Neural cell (in vitro differentiated cells): ENCODE results near the gene TNNT2. TPM values are rescaled to one million over a fixed set of nuclear protein-coding genes. Genes with fewer than 3 reads are reported as not detected.

Experiments
- H2AFZ ChIP-seq: fragments of 200-600, 300-800 bp; sonication (generic), shearing (Covaris generic); 2 replicates; pipeline ENCODE4 v1.6.0; 2014; ENCODE audit warnings: low read depth, mild to moderate bottlenecking, antibody characterized with exemption, low read length, moderate library complexity
- H3F3A ChIP-seq: fragments of 200-600 bp; shearing (Covaris generic); 2 replicates; pipeline ENCODE4 v1.6.1; 2016; ENCODE audit warnings: mild to moderate bottlenecking, moderate library complexity, mixed read lengths, antibody characterized with exemption, low read length; ENCODE audit not compliant: insufficient read depth, poor library complexity, severe bottlenecking
- H3K27ac ChIP-seq: fragments of 200-600, 300-800 bp; sonication (generic), shearing (Covaris generic); 2 replicates; pipeline ENCODE4 v1.5.1; 2014; ENCODE audit warnings: mild to moderate bottlenecking, low read length, moderate library complexity
- H3K27me3 ChIP-seq: fragments of 300-800, 200-600 bp; sonication (generic), shearing (Covaris generic); 2 replicates; pipeline ENCODE4 v1.6.0; 2014; ENCODE audit warnings: mild to moderate bottlenecking, low read depth, low read length, moderate library complexity; ENCODE audit not compliant: insufficient read depth
- H3K36me3 ChIP-seq: fragments of 300-800, 200-600 bp; sonication (generic), shearing (Covaris generic); 2 replicates; pipeline ENCODE4 v1.5.1; 2014; ENCODE audit warnings: mild to moderate bottlenecking, antibody characterized with exemption, low read length, moderate library complexity; ENCODE audit not compliant: insufficient read depth
- H3K4me2 ChIP-seq: fragments of 300-800, 200-600 bp; sonication (generic), shearing (Covaris generic); 2 replicates; pipeline ENCODE4 v1.6.0; 2014; ENCODE audit warnings: mild to moderate bottlenecking, low read length
- H3K4me3 ChIP-seq: fragments of 300-800, 200-600 bp; sonication (generic), shearing (Covaris generic); 2 replicates; pipeline ENCODE4 v1.5.1; 2014; ENCODE audit warnings: mild to moderate bottlenecking, low read length, moderate library complexity
- H3K79me2 ChIP-seq: fragments of 200-600 bp; shearing (Covaris generic); replicated peaks from 2 replicates; pipeline ENCODE4 v1.6.0; 2014; ENCODE audit warnings: mild to moderate bottlenecking, low read length, moderate library complexity; ENCODE audit not compliant: insufficient read depth
- H3K9ac ChIP-seq: fragments of 300-800, 200-600 bp; sonication (generic), shearing (Covaris generic); 2 replicates; pipeline ENCODE4 v1.6.1; 2016; ENCODE audit warnings: mild to moderate bottlenecking, low read length, mixed read lengths
- H3K9me2 ChIP-seq: fragments of 200-600 bp; shearing (Covaris generic); 2 replicates; pipeline ENCODE4 v1.6.1; 2016; ENCODE audit warnings: mild to moderate bottlenecking, low read length, mixed read lengths; ENCODE audit not compliant: insufficient read depth
- H3K9me3 ChIP-seq: fragments of 200-600, 300-800 bp; sonication (generic), shearing (Covaris generic); 2 replicates; pipeline ENCODE4 v1.6.1; 2016; ENCODE audit warnings: mild to moderate bottlenecking, mixed run types, low read length, moderate library complexity, mixed read lengths
- H4K20me1 ChIP-seq: fragments of 200-600 bp; shearing (Covaris generic); 2 replicates; pipeline ENCODE4 v1.6.1; 2016; ENCODE audit warnings: mild to moderate bottlenecking, mixed run types; ENCODE audit not compliant: insufficient read depth
- EP300 ChIP-seq: fragments of 450-650 bp; conservative IDR thresholded peaks from 2 replicates; pipeline ENCODE4 v1.6.1; 2014; ENCODE audit warnings: antibody characterized with exemption, mild to moderate bottlenecking, moderate library complexity; ENCODE audit not compliant: poor library complexity, severe bottlenecking
- EZH2 ChIP-seq: fragments of 200-600, 300-800 bp; shearing (Covaris generic), sonication (generic); IDR thresholded peaks from 2 replicates; pipeline ENCODE4 v1.6.1; 2014; ENCODE audit warnings: antibody characterized with exemption, low read length, borderline replicate concordance, mild to moderate bottlenecking; ENCODE audit not compliant: insufficient read depth, poor library complexity, severe bottlenecking
- MXI1 ChIP-seq: fragments of 450-650 bp; conservative IDR thresholded peaks from 2 replicates; pipeline ENCODE4 v1.6.1; 2014; ENCODE audit warnings: antibody characterized with exemption, mild to moderate bottlenecking; ENCODE audit not compliant: poor library complexity, severe bottlenecking
- POLR2AphosphoS5 ChIP-seq: IDR thresholded peaks from 2 replicates; pipeline ENCODE4 v1.6.1; 2012
- RAD21 ChIP-seq: fragments of 450-650 bp; conservative IDR thresholded peaks from 2 replicates; pipeline ENCODE4 v1.6.1; 2014; ENCODE audit warnings: antibody characterized with exemption, mild to moderate bottlenecking, moderate library complexity
- SMC3 ChIP-seq: fragments of 450-650 bp; conservative IDR thresholded peaks from 2 replicates; pipeline ENCODE4 v1.6.1; 2014; ENCODE audit warnings: antibody characterized with exemption, mild to moderate bottlenecking, moderate library complexity; ENCODE audit not compliant: poor library complexity
- TAF1 ChIP-seq: IDR thresholded peaks from 2 replicates; pipeline ENCODE4 v1.6.1; 2012; ENCODE audit warnings: low read depth
- polyA plus RNA-seq: library from polyadenylated mRNA; depleted of rRNA; stranded (reverse); fragments of >200 nt; gene quantifications from 2 replicates; pipeline ENCODE4 v1.2.3, GENCODE V29; 2014
- TF ChIP-seq, protein P1 (sequence below): fragments of 450-650 bp; IDR thresholded peaks from 2 replicates; pipeline ENCODE4 v1.5.1; 2014; ENCODE audit warnings: antibody characterized with exemption, mild to moderate bottlenecking, moderate library complexity; ENCODE audit not compliant: poor library complexity, severe bottlenecking
- TF ChIP-seq, protein P2 (sequence below): IDR thresholded peaks from 2 replicates; pipeline ENCODE4 v1.6.1; 2012; ENCODE audit warnings: borderline replicate concordance

TNNT2 gene
- polyA plus RNA-seq, 1 donor from 2014 or later = not detected

DNA sequence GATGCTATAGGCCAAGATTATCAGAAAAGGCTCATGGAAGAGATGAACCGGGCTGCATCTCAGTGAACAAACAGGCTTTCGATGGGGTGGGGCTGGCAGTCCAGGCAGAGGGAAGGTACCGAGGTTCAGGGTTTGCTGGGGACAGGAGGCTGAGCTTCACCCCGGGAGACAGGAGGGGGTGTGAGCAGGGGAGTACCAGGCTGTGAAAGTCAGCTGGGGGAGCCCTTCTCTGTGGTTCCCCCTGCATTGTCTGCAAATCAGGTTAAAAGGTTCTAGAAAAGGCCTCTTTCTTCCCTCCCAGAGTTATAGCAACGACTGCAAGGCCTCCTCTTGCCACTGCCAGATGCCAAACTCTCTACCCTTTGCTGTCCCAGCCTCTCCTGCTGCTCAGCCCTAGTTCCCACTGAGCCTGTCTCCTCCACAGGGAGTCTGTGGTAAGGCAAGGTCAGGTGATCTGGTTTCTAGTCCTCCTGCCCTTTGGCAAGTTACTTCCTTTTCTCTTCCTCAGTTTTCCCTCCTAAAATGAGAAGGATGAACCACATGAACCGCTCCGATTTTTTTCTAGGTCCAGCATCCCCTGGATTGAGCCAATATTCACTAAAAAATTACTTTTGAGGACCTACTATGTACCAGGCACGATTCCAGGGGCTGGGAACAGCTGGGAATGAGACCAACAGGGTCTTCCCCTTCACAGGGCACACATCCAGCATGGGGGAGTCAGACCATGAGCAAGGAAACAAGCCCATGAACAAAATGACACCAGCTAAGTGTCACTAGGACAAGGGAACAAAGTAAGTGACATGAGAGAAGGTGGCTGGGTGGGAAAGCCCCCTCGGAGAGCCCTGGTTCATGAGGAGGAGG lies 14.4 kb upstream of the TNNT2 start:
- TF ChIP-seq, protein P1, sequence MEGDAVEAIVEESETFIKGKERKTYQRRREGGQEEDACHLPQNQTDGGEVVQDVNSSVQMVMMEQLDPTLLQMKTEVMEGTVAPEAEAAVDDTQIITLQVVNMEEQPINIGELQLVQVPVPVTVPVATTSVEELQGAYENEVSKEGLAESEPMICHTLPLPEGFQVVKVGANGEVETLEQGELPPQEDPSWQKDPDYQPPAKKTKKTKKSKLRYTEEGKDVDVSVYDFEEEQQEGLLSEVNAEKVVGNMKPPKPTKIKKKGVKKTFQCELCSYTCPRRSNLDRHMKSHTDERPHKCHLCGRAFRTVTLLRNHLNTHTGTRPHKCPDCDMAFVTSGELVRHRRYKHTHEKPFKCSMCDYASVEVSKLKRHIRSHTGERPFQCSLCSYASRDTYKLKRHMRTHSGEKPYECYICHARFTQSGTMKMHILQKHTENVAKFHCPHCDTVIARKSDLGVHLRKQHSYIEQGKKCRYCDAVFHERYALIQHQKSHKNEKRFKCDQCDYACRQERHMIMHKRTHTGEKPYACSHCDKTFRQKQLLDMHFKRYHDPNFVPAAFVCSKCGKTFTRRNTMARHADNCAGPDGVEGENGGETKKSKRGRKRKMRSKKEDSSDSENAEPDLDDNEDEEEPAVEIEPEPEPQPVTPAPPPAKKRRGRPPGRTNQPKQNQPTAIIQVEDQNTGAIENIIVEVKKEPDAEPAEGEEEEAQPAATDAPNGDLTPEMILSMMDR = no peak
- TF ChIP-seq TAF1 = no peak
- TF ChIP-seq POLR2AphosphoS5 = no peak
- TF ChIP-seq SMC3 = no peak
- TF ChIP-seq EP300 = no peak
- no peak for TF ChIP-seq MXI1
- TF ChIP-seq, protein P2, sequence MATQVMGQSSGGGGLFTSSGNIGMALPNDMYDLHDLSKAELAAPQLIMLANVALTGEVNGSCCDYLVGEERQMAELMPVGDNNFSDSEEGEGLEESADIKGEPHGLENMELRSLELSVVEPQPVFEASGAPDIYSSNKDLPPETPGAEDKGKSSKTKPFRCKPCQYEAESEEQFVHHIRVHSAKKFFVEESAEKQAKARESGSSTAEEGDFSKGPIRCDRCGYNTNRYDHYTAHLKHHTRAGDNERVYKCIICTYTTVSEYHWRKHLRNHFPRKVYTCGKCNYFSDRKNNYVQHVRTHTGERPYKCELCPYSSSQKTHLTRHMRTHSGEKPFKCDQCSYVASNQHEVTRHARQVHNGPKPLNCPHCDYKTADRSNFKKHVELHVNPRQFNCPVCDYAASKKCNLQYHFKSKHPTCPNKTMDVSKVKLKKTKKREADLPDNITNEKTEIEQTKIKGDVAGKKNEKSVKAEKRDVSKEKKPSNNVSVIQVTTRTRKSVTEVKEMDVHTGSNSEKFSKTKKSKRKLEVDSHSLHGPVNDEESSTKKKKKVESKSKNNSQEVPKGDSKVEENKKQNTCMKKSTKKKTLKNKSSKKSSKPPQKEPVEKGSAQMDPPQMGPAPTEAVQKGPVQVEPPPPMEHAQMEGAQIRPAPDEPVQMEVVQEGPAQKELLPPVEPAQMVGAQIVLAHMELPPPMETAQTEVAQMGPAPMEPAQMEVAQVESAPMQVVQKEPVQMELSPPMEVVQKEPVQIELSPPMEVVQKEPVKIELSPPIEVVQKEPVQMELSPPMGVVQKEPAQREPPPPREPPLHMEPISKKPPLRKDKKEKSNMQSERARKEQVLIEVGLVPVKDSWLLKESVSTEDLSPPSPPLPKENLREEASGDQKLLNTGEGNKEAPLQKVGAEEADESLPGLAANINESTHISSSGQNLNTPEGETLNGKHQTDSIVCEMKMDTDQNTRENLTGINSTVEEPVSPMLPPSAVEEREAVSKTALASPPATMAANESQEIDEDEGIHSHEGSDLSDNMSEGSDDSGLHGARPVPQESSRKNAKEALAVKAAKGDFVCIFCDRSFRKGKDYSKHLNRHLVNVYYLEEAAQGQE = no peak
- TF ChIP-seq RAD21 = no peak
- TF ChIP-seq EZH2 = no peak
- Histone ChIP-seq H3K79me2 (no peaks in the 10 kb centered on the region), H3K27me3 (no peaks in the 10 kb centered on the region), H2AFZ (no peak overlapping the region), H3K9me2 (no peaks in the 10 kb centered on the region), H3K9me3 (no peaks in the 10 kb centered on the region), H3K4me3 (no peak overlapping the region), H3K4me2 (no peak overlapping the region), H3K36me3 (no peaks in the 10 kb centered on the region), H3F3A (no peaks in the 10 kb centered on the region), H4K20me1 (no peaks in the 10 kb centered on the region), H3K9ac (no peak overlapping the region), H3K27ac (no peak overlapping the region)

DNA sequence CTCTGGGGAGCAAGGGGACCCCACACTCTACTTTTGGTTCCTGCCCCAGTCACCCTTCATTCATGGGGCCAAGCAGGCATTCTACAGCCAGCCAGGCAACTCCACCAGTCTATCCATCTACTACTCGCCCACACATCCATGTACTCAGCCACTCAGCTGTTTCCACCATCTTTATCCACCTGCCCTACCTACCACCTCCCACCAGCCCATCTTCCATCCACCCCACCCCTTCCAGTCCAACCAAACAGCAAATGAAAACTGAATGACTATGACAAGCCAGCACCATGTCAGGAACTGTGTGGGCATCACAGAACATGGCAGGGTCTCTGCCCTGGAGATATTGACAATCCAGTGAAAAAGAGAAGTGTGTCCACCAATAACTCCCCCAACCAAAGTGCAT lies 13.7 kb upstream of the TNNT2 start:
- TF ChIP-seq RAD21 = no peak
- TF ChIP-seq, protein P1 = no peak
- TF ChIP-seq MXI1 = no peak
- TF ChIP-seq SMC3 = no peak
- no peak for TF ChIP-seq EP300
- TF ChIP-seq EZH2 = no peak
- TF ChIP-seq, protein P2 = no peak
- TF ChIP-seq POLR2AphosphoS5 = no peak
- no peak for TF ChIP-seq TAF1
- no peak overlapping the region for H3K9ac ChIP-seq
- H3K36me3 ChIP-seq = no peaks in the 10 kb centered on the region
- no peaks in the 10 kb centered on the region for H4K20me1 ChIP-seq
- no peak overlapping the region for H3K4me3 ChIP-seq
- H3K27ac ChIP-seq = no peak overlapping the region
- H3K4me2 ChIP-seq = no peak overlapping the region
- no peaks in the 10 kb centered on the region for H3K27me3 ChIP-seq
- no peaks in the 10 kb centered on the region for H3K9me2 ChIP-seq
- H3F3A ChIP-seq = no peaks in the 10 kb centered on the region
- no peak overlapping the region for H2AFZ ChIP-seq
- no peaks in the 10 kb centered on the region for H3K79me2 ChIP-seq
- H3K9me3 ChIP-seq = no peaks in the 10 kb centered on the region
